WTC11 (cell line): ENCODE results near the gene TRIM40. TPM values are rescaled to one million over a fixed set of nuclear protein-coding genes. Genes with fewer than 3 reads are reported as not detected.

Experiments
- ATAC-seq: fragments of 200-7000 bp; cut with Tn5 transposase; 2 replicates; pipeline ENCODE4 v1.10.0; 2021; ENCODE audit warnings: mild to moderate bottlenecking, moderate library complexity
- CTCF ChIA-PET: fragments of 300-600 bp; sonication (Branson Sonifier 250); formaldehyde crosslinking; loops from one replicate; lab custom pipeline; 2021; ENCODE audit warnings: antibody characterized with exemption; lab: Charles Lee
- POLR2A ChIA-PET: fragments of 350-600 bp; sonication (Branson Sonifier 250); formaldehyde crosslinking; loops from one replicate; lab custom pipeline; 2021; ENCODE audit warnings: antibody characterized with exemption; lab: Charles Lee
- DNase-seq: peaks from one replicate; pipeline ENCODE4 v3.0.0; 2021; ENCODE audit warnings: low spot score
- H3K27ac Mint-ChIP-seq: 2 replicates; pipeline ENCODE4 v1.8.0; 2021; ENCODE audit warnings: mixed read lengths
- H3K27me3 Mint-ChIP-seq: 2 replicates; pipeline ENCODE4 v1.8.0; 2021; ENCODE audit warnings: low read depth, mild to moderate bottlenecking, moderate library complexity, mixed read lengths
- H3K36me3 Mint-ChIP-seq: 2 replicates; pipeline ENCODE4 v1.8.0; 2021; ENCODE audit warnings: mixed read lengths
- H3K4me1 Mint-ChIP-seq: 2 replicates; pipeline ENCODE4 v1.8.0; 2022; ENCODE audit warnings: mixed read lengths
- H3K4me3 Mint-ChIP-seq: 2 replicates; pipeline ENCODE4 v1.8.0; 2021; ENCODE audit warnings: mild to moderate bottlenecking, moderate library complexity, mixed read lengths
- H3K9me3 Mint-ChIP-seq: 2 replicates; pipeline ENCODE4 v1.8.0; 2021; ENCODE audit warnings: mixed read lengths
- CREB1 ChIP-seq: sonication (generic); formaldehyde crosslinking; IDR thresholded peaks from 2 replicates; pipeline ENCODE4 v1.8.0; 2023; ENCODE audit warnings: mild to moderate bottlenecking, missing genetic modification reagents
- E2F4 ChIP-seq: sonication (generic); formaldehyde crosslinking; IDR thresholded peaks from 2 replicates; pipeline ENCODE4 v1.8.1; 2022; ENCODE audit warnings: low read depth, mild to moderate bottlenecking, moderate library complexity, missing genetic modification reagents, borderline replicate concordance
- EMX1 ChIP-seq: fragments of 250-450 bp; sonication (Bioruptor Pico); IDR thresholded peaks from 2 replicates; pipeline ENCODE4 v1.8.0; 2021; ENCODE audit warnings: mild to moderate bottlenecking
- ETV6 ChIP-seq: sonication (generic); formaldehyde crosslinking; IDR thresholded peaks from 2 replicates; pipeline ENCODE4 v1.8.1; 2022; ENCODE audit warnings: mild to moderate bottlenecking, missing genetic modification reagents
- IRF2 ChIP-seq: sonication (generic); formaldehyde crosslinking; IDR thresholded peaks from 2 replicates; pipeline ENCODE4 v1.8.0; 2022; ENCODE audit warnings: low read depth, missing genetic modification reagents, borderline replicate concordance
- JAZF1 ChIP-seq: fragments of 250-450 bp; sonication (Bioruptor Pico); IDR thresholded peaks from 2 replicates; pipeline ENCODE4 v1.9.0; 2021; ENCODE audit warnings: moderate library complexity, mild to moderate bottlenecking, inconsistent platforms
- MYBL2 ChIP-seq: sonication (generic); formaldehyde crosslinking; IDR thresholded peaks from 2 replicates; pipeline ENCODE4 v1.8.1; 2023; ENCODE audit warnings: mild to moderate bottlenecking, moderate library complexity, missing genetic modification reagents
- RELA ChIP-seq: sonication (generic); formaldehyde crosslinking; IDR thresholded peaks from 2 replicates; pipeline ENCODE4 v1.8.1; 2022; ENCODE audit warnings: missing genetic modification reagents, mild to moderate bottlenecking, borderline replicate concordance
- RORB ChIP-seq: fragments of 250-450 bp; sonication (Bioruptor Pico); IDR thresholded peaks from 2 replicates; pipeline ENCODE4 v1.9.0; 2021; ENCODE audit warnings: mild to moderate bottlenecking
- TCF7 ChIP-seq: sonication (generic); formaldehyde crosslinking; IDR thresholded peaks from 2 replicates; pipeline ENCODE4 v1.8.0; 2022; ENCODE audit warnings: mild to moderate bottlenecking, low read depth, missing genetic modification reagents, moderate library complexity
- TP53 ChIP-seq: sonication (generic); formaldehyde crosslinking; IDR thresholded peaks from 2 replicates; pipeline ENCODE4 v1.8.1; 2023; ENCODE audit warnings: mild to moderate bottlenecking, missing genetic modification reagents
- USF1 ChIP-seq: sonication (generic); formaldehyde crosslinking; IDR thresholded peaks from 2 replicates; pipeline ENCODE4 v1.8.0; 2022; ENCODE audit warnings: mild to moderate bottlenecking, missing genetic modification reagents
- ZBTB21 ChIP-seq: sonication (generic); formaldehyde crosslinking; IDR thresholded peaks from 2 replicates; pipeline ENCODE4 v1.8.1; 2023; ENCODE audit warnings: mild to moderate bottlenecking, missing genetic modification reagents, borderline replicate concordance
- ZNF121 ChIP-seq: sonication (generic); formaldehyde crosslinking; IDR thresholded peaks from 2 replicates; pipeline ENCODE4 v1.8.0; 2023; ENCODE audit warnings: missing genetic modification reagents
- ZNF317 ChIP-seq: sonication (generic); formaldehyde crosslinking; IDR thresholded peaks from 2 replicates; pipeline ENCODE4 v1.8.1; 2023; ENCODE audit warnings: low read depth, mild to moderate bottlenecking, moderate library complexity, missing genetic modification reagents, borderline replicate concordance
- ZNF416 ChIP-seq: fragments of 250-450 bp; sonication (Bioruptor Pico); IDR thresholded peaks from 2 replicates; pipeline ENCODE4 v1.9.0; 2021; ENCODE audit warnings: mild to moderate bottlenecking, inconsistent platforms
- ZNF423 ChIP-seq: fragments of 250-450 bp; sonication (Bioruptor Pico); IDR thresholded peaks from 2 replicates; pipeline ENCODE4 v2.1.2; 2022; ENCODE audit warnings: mild to moderate bottlenecking, moderate library complexity
- ZNF671 ChIP-seq: fragments of 250-450 bp; sonication (Bioruptor Pico); IDR thresholded peaks from 2 replicates; pipeline ENCODE4 v1.8.0; 2021; ENCODE audit warnings: mild to moderate bottlenecking
- total RNA-seq: library from RNA; stranded (reverse); gene quantifications from 3 replicates; pipeline ENCODE4 v1.2.3, GENCODE V29; 2021
- TF ChIP-seq, protein P1 (sequence below): sonication (generic); formaldehyde crosslinking; IDR thresholded peaks from 2 replicates; pipeline ENCODE4 v1.8.1; 2023; ENCODE audit warnings: mild to moderate bottlenecking, missing genetic modification reagents
- TF ChIP-seq, protein P2 (sequence below): fragments of 250-450 bp; sonication (Bioruptor Pico); IDR thresholded peaks from 2 replicates; pipeline ENCODE4 v1.8.0; 2021; ENCODE audit warnings: mild to moderate bottlenecking
- TF ChIP-seq, protein P3 (sequence below): sonication (generic); formaldehyde crosslinking; IDR thresholded peaks from 2 replicates; pipeline ENCODE4 v1.8.1; 2022; ENCODE audit warnings: mild to moderate bottlenecking, missing genetic modification reagents, moderate library complexity, borderline replicate concordance
- TF ChIP-seq, protein P4 (sequence below): sonication (generic); formaldehyde crosslinking; IDR thresholded peaks from 2 replicates; pipeline ENCODE4 v1.8.1; 2023; ENCODE audit warnings: mild to moderate bottlenecking, missing genetic modification reagents, borderline replicate concordance

Gene TRIM40
- total RNA-seq, 1 experiment from 2014 or later = not detected

GRCh38 chr6:30121446-30122366 lies 14.2 kb upstream of the TRIM40 start:
- ChIA-PET POLR2A (no interaction called here), CTCF (interaction anchor here (2.7 to 13.4 kb wide), 2 partner anchors 9 to 18 kb away, joined by 19 to 389 read pairs; no protein-coding TSS in a partner anchor)
- H3K4me1 Mint-ChIP-seq = no peaks in the 10 kb centered on the region; the same call in 1 of the 2 replicates
- TF ChIP-seq ZNF121 (CRISPR knock-in tag) (no peak), RORB (no peak), ZNF317 (CRISPR knock-in tag) (no peak), IRF2 (no peak), TP53 (no peak), E2F4 (CRISPR knock-in tag) (no peak), JAZF1 (CRISPR knock-in tag) (no peak)
- no peaks in the 10 kb centered on the region for H3K9me3 Mint-ChIP-seq
- H3K27me3 Mint-ChIP-seq = peaks cover 41% of the 10 kb centered on the region
- no peaks in the 10 kb centered on the region for H3K36me3 Mint-ChIP-seq
- ATAC-seq = no peak
- no peak overlapping the region for H3K27ac Mint-ChIP-seq
- no peak overlapping the region for H3K4me3 Mint-ChIP-seq
- no peak for DNase-seq

DNA sequence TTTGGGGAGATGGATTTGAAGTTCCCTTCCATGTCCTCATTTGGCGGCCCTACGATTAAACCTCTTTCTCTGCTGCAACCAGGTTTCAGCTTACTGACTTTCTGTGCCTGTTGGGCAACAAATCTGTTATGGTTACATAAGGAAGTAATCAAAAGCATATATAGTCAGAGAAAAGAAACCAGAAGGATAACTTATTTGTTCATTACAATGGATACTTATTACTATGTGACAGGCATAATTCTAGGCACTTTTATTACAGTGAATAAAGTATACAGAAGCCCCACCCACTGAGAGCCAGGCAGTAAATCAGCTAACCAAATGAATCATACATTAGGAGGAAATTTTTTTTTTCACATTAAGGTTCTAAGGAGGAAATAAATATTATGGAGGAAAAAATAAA lies 13.4 kb upstream of the TRIM40 start:
- POLR2A ChIA-PET = no interaction called here
- Mint-ChIP-seq H3K4me1 (peaks cover 5% of the 10 kb centered on the region; the same call in 1 of the 2 replicates), H3K9me3 (no peaks in the 10 kb centered on the region), H3K27me3 (peaks cover 49% of the 10 kb centered on the region), H3K36me3 (no peaks in the 10 kb centered on the region), H3K27ac (no peak overlapping the region), H3K4me3 (no peak overlapping the region)
- TF ChIP-seq RELA (CRISPR knock-in tag) (no peak), ZBTB21 (CRISPR knock-in tag) (no peak), MYBL2 (CRISPR knock-in tag) (no peak), JAZF1 (CRISPR knock-in tag) (no peak), TCF7 (no peak), ZNF416 (CRISPR knock-in tag) (no peak), ZNF671 (CRISPR knock-in tag) (no peak), IRF2 (no peak), ZNF423 (CRISPR knock-in tag) (no peak), EMX1 (CRISPR knock-in tag) (no peak), ETV6 (no peak), USF1 (CRISPR knock-in tag) (no peak), CREB1 (CRISPR knock-in tag) (no peak)
- TF ChIP-seq, protein P1, sequence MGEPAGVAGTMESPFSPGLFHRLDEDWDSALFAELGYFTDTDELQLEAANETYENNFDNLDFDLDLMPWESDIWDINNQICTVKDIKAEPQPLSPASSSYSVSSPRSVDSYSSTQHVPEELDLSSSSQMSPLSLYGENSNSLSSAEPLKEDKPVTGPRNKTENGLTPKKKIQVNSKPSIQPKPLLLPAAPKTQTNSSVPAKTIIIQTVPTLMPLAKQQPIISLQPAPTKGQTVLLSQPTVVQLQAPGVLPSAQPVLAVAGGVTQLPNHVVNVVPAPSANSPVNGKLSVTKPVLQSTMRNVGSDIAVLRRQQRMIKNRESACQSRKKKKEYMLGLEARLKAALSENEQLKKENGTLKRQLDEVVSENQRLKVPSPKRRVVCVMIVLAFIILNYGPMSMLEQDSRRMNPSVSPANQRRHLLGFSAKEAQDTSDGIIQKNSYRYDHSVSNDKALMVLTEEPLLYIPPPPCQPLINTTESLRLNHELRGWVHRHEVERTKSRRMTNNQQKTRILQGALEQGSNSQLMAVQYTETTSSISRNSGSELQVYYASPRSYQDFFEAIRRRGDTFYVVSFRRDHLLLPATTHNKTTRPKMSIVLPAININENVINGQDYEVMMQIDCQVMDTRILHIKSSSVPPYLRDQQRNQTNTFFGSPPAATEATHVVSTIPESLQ (CRISPR knock-in tag) = no peak
- TF ChIP-seq, protein P2, sequence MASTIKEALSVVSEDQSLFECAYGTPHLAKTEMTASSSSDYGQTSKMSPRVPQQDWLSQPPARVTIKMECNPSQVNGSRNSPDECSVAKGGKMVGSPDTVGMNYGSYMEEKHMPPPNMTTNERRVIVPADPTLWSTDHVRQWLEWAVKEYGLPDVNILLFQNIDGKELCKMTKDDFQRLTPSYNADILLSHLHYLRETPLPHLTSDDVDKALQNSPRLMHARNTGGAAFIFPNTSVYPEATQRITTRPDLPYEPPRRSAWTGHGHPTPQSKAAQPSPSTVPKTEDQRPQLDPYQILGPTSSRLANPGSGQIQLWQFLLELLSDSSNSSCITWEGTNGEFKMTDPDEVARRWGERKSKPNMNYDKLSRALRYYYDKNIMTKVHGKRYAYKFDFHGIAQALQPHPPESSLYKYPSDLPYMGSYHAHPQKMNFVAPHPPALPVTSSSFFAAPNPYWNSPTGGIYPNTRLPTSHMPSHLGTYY (CRISPR knock-in tag) = no peak
- TF ChIP-seq, protein P3, sequence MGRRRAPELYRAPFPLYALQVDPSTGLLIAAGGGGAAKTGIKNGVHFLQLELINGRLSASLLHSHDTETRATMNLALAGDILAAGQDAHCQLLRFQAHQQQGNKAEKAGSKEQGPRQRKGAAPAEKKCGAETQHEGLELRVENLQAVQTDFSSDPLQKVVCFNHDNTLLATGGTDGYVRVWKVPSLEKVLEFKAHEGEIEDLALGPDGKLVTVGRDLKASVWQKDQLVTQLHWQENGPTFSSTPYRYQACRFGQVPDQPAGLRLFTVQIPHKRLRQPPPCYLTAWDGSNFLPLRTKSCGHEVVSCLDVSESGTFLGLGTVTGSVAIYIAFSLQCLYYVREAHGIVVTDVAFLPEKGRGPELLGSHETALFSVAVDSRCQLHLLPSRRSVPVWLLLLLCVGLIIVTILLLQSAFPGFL (CRISPR knock-in tag) = no peak
- TF ChIP-seq, protein P4, sequence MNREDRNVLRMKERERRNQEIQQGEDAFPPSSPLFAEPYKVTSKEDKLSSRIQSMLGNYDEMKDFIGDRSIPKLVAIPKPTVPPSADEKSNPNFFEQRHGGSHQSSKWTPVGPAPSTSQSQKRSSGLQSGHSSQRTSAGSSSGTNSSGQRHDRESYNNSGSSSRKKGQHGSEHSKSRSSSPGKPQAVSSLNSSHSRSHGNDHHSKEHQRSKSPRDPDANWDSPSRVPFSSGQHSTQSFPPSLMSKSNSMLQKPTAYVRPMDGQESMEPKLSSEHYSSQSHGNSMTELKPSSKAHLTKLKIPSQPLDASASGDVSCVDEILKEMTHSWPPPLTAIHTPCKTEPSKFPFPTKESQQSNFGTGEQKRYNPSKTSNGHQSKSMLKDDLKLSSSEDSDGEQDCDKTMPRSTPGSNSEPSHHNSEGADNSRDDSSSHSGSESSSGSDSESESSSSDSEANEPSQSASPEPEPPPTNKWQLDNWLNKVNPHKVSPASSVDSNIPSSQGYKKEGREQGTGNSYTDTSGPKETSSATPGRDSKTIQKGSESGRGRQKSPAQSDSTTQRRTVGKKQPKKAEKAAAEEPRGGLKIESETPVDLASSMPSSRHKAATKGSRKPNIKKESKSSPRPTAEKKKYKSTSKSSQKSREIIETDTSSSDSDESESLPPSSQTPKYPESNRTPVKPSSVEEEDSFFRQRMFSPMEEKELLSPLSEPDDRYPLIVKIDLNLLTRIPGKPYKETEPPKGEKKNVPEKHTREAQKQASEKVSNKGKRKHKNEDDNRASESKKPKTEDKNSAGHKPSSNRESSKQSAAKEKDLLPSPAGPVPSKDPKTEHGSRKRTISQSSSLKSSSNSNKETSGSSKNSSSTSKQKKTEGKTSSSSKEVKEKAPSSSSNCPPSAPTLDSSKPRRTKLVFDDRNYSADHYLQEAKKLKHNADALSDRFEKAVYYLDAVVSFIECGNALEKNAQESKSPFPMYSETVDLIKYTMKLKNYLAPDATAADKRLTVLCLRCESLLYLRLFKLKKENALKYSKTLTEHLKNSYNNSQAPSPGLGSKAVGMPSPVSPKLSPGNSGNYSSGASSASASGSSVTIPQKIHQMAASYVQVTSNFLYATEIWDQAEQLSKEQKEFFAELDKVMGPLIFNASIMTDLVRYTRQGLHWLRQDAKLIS (CRISPR knock-in tag) = no peak
- DNase-seq = no peak
- ATAC-seq = no peak
- CTCF ChIA-PET = interaction anchor here (2.7 to 13.4 kb wide), 2 partner anchors 9 to 18 kb away, joined by 19 to 389 read pairs; no protein-coding TSS in a partner anchor
